ENCODE measurements around the gene RPL22. TPM values are rescaled to one million over a fixed set of nuclear protein-coding genes. Genes with fewer than 3 reads are reported as not detected.

RPL22 gene
- total and polyA plus RNA-seq, 2 of the 13 experiments (the other 11 are each of a cell fraction or from before 2014, with no cell fraction given), result 214 to 545 TPM

- TF ChIP-seq, protein P1, sequence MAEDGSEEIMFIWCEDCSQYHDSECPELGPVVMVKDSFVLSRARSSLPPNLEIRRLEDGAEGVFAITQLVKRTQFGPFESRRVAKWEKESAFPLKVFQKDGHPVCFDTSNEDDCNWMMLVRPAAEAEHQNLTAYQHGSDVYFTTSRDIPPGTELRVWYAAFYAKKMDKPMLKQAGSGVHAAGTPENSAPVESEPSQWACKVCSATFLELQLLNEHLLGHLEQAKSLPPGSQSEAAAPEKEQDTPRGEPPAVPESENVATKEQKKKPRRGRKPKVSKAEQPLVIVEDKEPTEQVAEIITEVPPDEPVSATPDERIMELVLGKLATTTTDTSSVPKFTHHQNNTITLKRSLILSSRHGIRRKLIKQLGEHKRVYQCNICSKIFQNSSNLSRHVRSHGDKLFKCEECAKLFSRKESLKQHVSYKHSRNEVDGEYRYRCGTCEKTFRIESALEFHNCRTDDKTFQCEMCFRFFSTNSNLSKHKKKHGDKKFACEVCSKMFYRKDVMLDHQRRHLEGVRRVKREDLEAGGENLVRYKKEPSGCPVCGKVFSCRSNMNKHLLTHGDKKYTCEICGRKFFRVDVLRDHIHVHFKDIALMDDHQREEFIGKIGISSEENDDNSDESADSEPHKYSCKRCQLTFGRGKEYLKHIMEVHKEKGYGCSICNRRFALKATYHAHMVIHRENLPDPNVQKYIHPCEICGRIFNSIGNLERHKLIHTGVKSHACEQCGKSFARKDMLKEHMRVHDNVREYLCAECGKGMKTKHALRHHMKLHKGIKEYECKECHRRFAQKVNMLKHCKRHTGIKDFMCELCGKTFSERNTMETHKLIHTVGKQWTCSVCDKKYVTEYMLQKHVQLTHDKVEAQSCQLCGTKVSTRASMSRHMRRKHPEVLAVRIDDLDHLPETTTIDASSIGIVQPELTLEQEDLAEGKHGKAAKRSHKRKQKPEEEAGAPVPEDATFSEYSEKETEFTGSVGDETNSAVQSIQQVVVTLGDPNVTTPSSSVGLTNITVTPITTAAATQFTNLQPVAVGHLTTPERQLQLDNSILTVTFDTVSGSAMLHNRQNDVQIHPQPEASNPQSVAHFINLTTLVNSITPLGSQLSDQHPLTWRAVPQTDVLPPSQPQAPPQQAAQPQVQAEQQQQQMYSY (CRISPR knock-in tag; IDR thresholded peaks at IDR 0.05), result peak; percentile 53; the same call in 1 of the 2 replicates
- TF ChIP-seq ARNT2 (CRISPR knock-in tag; IDR thresholded peaks at IDR 0.05; ENCODE audit: low read depth), result peak; percentile 74; the same call in 1 of the 2 replicates
- TF ChIP-seq, protein P2, sequence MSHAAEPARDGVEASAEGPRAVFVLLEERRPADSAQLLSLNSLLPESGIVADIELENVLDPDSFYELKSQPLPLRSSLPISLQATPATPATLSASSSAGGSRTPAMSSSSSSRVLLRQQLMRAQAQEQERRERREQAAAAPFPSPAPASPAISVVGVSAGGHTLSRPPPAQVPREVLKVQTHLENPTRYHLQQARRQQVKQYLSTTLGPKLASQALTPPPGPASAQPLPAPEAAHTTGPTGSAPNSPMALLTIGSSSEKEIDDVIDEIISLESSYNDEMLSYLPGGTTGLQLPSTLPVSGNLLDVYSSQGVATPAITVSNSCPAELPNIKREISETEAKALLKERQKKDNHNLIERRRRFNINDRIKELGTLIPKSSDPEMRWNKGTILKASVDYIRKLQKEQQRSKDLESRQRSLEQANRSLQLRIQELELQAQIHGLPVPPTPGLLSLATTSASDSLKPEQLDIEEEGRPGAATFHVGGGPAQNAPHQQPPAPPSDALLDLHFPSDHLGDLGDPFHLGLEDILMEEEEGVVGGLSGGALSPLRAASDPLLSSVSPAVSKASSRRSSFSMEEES (CRISPR knock-in tag; IDR thresholded peaks at IDR 0.05), result no peak
- TF ChIP-seq ZNF546 (CRISPR knock-in tag; conservative IDR thresholded peaks at IDR 0.05), result 0 out of 2 replicates have a peak, but pooled peaks have one; percentile 34
- TF ChIP-seq ZNF136 (CRISPR knock-in tag; IDR thresholded peaks at IDR 0.05; ENCODE audit: low read depth), result no peak
- TF ChIP-seq ARID4A (CRISPR knock-in tag; IDR thresholded peaks at IDR 0.05; ENCODE audit: borderline replicate concordance), result peak; percentile 96
- peak; percentile 77 for TF ChIP-seq PTBP1 (IDR thresholded peaks at IDR 0.05; ENCODE audit: low read depth, low read length, poor library complexity, severe bottlenecking)
- TF ChIP-seq ZSCAN21 (CRISPR knock-in tag; IDR thresholded peaks at IDR 0.05; ENCODE audit: borderline replicate concordance), result peak; percentile 89; the same call in 1 of the 2 replicates
- no peak for TF ChIP-seq PAWR (CRISPR knock-in tag; IDR thresholded peaks at IDR 0.05; ENCODE audit: borderline replicate concordance)
- peak; percentile 85 for TF ChIP-seq RXRA (CRISPR knock-in tag; IDR thresholded peaks at IDR 0.05)
- peak; percentile 88; the same call in 1 of the 2 replicates for TF ChIP-seq UBTF (CRISPR knock-in tag; IDR thresholded peaks at IDR 0.05)
- no peak; the same call in 1 of the 2 replicates for TF ChIP-seq ZFP41 (CRISPR knock-in tag; IDR thresholded peaks at IDR 0.05; ENCODE audit: borderline replicate concordance)
- TF ChIP-seq ZMAT3 (CRISPR knock-in tag; conservative IDR thresholded peaks at IDR 0.05), result peak; percentile 76; the same call in 1 of the 2 replicates
- peak; percentile 93 for TF ChIP-seq ZNF501 (CRISPR knock-in tag; IDR thresholded peaks at IDR 0.05)
- TF ChIP-seq ZNF878 (CRISPR knock-in tag; IDR thresholded peaks at IDR 0.05), result peak; percentile 79
These were observed at the start of gene RPL22 (continued) for GRCh38 chr1:6199298-6200187.
